K562 (cell line): ENCODE results near the gene EZH1. TPM values are rescaled to one million over a fixed set of nuclear protein-coding genes. Genes with fewer than 3 reads are reported as not detected.

Source experiments
- ATAC-seq: fragments of 200-7000 bp; cut with Tn5 transposase; 3 replicates; pipeline ENCODE4 v1.9.1; 2020; ENCODE audit warnings: moderate library complexity
- BruUV-seq: library from RNA; stranded (reverse); fragments of 400-500 nt; replicated peaks from 2 replicates; lab custom pipeline; 2021; lab: Mats Ljungman, UMichigan
- CTCF ChIA-PET: fragments of 300-600 bp; formaldehyde crosslinking; extraction: SDS; loops from one replicate; lab custom pipeline; 2021; ENCODE audit warnings: low intra/inter-chr PET ratio; lab: Yijun Ruan, JAX
- POLR2A ChIA-PET: fragments of 300-600, 350-650 bp; sonication (Branson Sonifier 250); formaldehyde crosslinking; extraction: SDS; loops from one replicate; lab custom pipeline; 2021; ENCODE audit warnings: antibody characterized with exemption, inconsistent platforms; lab: Yijun Ruan, JAX
- DNase-seq, 4 experiments: peaks; one replicate each; pipeline versions ENCODE4 v3.0.0 to v3.0.0-alpha.2; 2011 to 2018; ENCODE audit warnings: low spot score in 3 of 4, mixed read lengths in 3 of 4; ENCODE audit errors: extremely low read depth in 1 of 4
- FAIRE-seq: peaks from 2 replicates; lab custom pipeline; 2011; peaks lifted over from hg19 to GRCh38; lab: Jason Lieb, UNC
- H2AFZ ChIP-seq: 2 replicates; pipeline ENCODE4 v1.6.0; 2011; ENCODE audit warnings: low read depth, low read length, control low read depth, inconsistent platforms
- H3K27ac ChIP-seq: fragments of 200-600 bp; 3 replicates; pipeline ENCODE4 v1.8.0; 2011; ENCODE audit warnings: low read depth, mild to moderate bottlenecking, control low read depth, inconsistent platforms, low read length, moderate library complexity, mixed read lengths; ENCODE audit errors: extremely low read depth
- H3K27me3 ChIP-seq, 2 experiments: fragments of 300-600 bp in 1 of 2; 2 replicates in 1 of 2; 3 replicates in 1 of 2; pipeline versions ENCODE4 v1.6.0 to v1.8.0; 2011; ENCODE audit warnings: inconsistent platforms in 2 of 2, low read length in 2 of 2, mild to moderate bottlenecking in 1 of 2, mixed read lengths in 1 of 2, moderate library complexity in 1 of 2; ENCODE audit not compliant: control insufficient read depth in 2 of 2, insufficient read depth in 2 of 2
- H3K36me3 ChIP-seq: fragments of 300-600 bp; 3 replicates; pipeline ENCODE4 v1.8.0; 2011; ENCODE audit warnings: mild to moderate bottlenecking, low read length, inconsistent platforms; ENCODE audit not compliant: control insufficient read depth, insufficient read depth
- H3K4me1 ChIP-seq, 2 experiments: fragments of 200-600 bp in 1 of 2; replicated peaks in 1 of 2; 2 replicates in 1 of 2; 3 replicates in 1 of 2; pipeline versions ENCODE4 v1.5.1 to v1.8.0; 2011; ENCODE audit warnings: inconsistent platforms in 2 of 2, low read length in 2 of 2, mild to moderate bottlenecking in 1 of 2, mixed read lengths in 1 of 2, moderate library complexity in 1 of 2; ENCODE audit not compliant: control insufficient read depth in 2 of 2, insufficient read depth in 2 of 2
- H3K4me2 ChIP-seq: 2 replicates; pipeline ENCODE4 v1.6.1; 2011; ENCODE audit warnings: low read length, control low read depth, inconsistent platforms, mixed read lengths; ENCODE audit not compliant: insufficient read depth
- H3K4me3 ChIP-seq: fragments of 200-600 bp; sonication (generic), shearing (Covaris generic); 2 replicates; pipeline ENCODE4 v1.5.1; 2016; ENCODE audit warnings: control low read depth, inconsistent platforms
- H3K79me2 ChIP-seq: fragments of 200-600 bp; 3 replicates; pipeline ENCODE4 v1.8.0; 2011; ENCODE audit warnings: low read length, inconsistent platforms; ENCODE audit not compliant: control insufficient read depth, insufficient read depth
- H3K9ac ChIP-seq, 2 experiments: 2 replicates each; pipeline versions ENCODE4 v1.6.0 to v1.6.1; 2011; ENCODE audit warnings: low read depth in 2 of 2, low read length in 2 of 2, control low read depth in 1 of 2, inconsistent platforms in 1 of 2, mild to moderate bottlenecking in 1 of 2, mixed read lengths in 1 of 2; ENCODE audit not compliant: insufficient read depth in 1 of 2
- H3K9me1 ChIP-seq: one replicate; pipeline ENCODE4 v1.6.0; 2011; ENCODE audit warnings: inconsistent platforms, mild to moderate bottlenecking, low read length, moderate library complexity; ENCODE audit not compliant: control insufficient read depth, insufficient read depth
- H3K9me3 ChIP-seq: replicated peaks from 2 replicates; pipeline ENCODE4 v1.5.1; 2011; ENCODE audit warnings: low read depth, low read length, inconsistent platforms; ENCODE audit not compliant: control insufficient read depth, insufficient read depth
- H4K20me1 ChIP-seq: replicated peaks from 2 replicates; pipeline ENCODE4 v1.6.1; 2011; ENCODE audit warnings: low read length, inconsistent platforms, mixed read lengths; ENCODE audit not compliant: control insufficient read depth, insufficient read depth
- ARNT ChIP-seq, 2 experiments: fragments of 450-650 bp; IDR thresholded peaks; 2 replicates each; pipeline ENCODE4 v1.6.1; 2016; ENCODE audit warnings: mild to moderate bottlenecking in 1 of 2
- CREB3 ChIP-seq: fragments of 450-650 bp; conservative IDR thresholded peaks from 2 replicates; pipeline ENCODE4 v1.6.1; 2016; ENCODE audit warnings: missing genetic modification characterization, low read depth, mild to moderate bottlenecking, missing compliant biosample characterization, moderate library complexity
- E2F5 ChIP-seq: sonication (generic); formaldehyde crosslinking; IDR thresholded peaks from 2 replicates; pipeline ENCODE4 v1.8.0; 2022; ENCODE audit warnings: mild to moderate bottlenecking, missing genetic modification reagents
- ETS2 ChIP-seq: IDR thresholded peaks from 2 replicates; pipeline ENCODE4 v1.6.1; 2016; ENCODE audit warnings: borderline replicate concordance, missing genetic modification characterization, mild to moderate bottlenecking, moderate library complexity, missing compliant biosample characterization; ENCODE audit not compliant: poor library complexity, severe bottlenecking
- GABPA ChIP-seq: fragments of 200-800 bp; sonication (Bioruptor generic); conservative IDR thresholded peaks from 2 replicates; pipeline ENCODE4 v1.6.1; 2016; ENCODE audit warnings: low read depth, missing genetic modification characterization, missing compliant biosample characterization
- KAT7 ChIP-seq: sonication (generic); formaldehyde crosslinking; IDR thresholded peaks from 2 replicates; pipeline ENCODE4 v1.8.0; 2022; ENCODE audit warnings: missing genetic modification reagents, mild to moderate bottlenecking, borderline replicate concordance
- NELFE ChIP-seq: IDR thresholded peaks from 2 replicates; pipeline ENCODE4 v1.6.1; 2011; ENCODE audit warnings: mild to moderate bottlenecking; ENCODE audit not compliant: insufficient read depth, insufficient read length
- PYGO2 ChIP-seq: fragments of 450-650 bp; IDR thresholded peaks from 2 replicates; pipeline ENCODE4 v1.6.1; 2016; ENCODE audit warnings: mild to moderate bottlenecking, missing genetic modification characterization, moderate library complexity, missing compliant biosample characterization
- TAL1 ChIP-seq: fragments of 450-650 bp; IDR thresholded peaks from 2 replicates; pipeline ENCODE4 v1.6.1; 2016; ENCODE audit warnings: mild to moderate bottlenecking
- ZNF146 ChIP-seq: IDR thresholded peaks from one replicate; pipeline ENCODE4 v1.6.1; 2018; ENCODE audit warnings: missing compliant biosample characterization; ENCODE audit not compliant: unreplicated experiment
- ZNF197 ChIP-seq: fragments of 200-800 bp; sonication (Bioruptor generic); IDR thresholded peaks from 2 replicates; pipeline ENCODE4 v1.6.1; 2016; ENCODE audit warnings: low read depth, missing genetic modification characterization, missing compliant biosample characterization
- ZNF395 ChIP-seq: fragments of 200-800 bp; sonication (Bioruptor generic); IDR thresholded peaks from 2 replicates; pipeline ENCODE4 v1.6.1; 2017; ENCODE audit warnings: missing genetic modification characterization, missing compliant biosample characterization
- ZNF445 ChIP-seq: fragments of 250-450 bp; sonication (Bioruptor Pico); IDR thresholded peaks from 2 replicates; pipeline ENCODE4 v1.4.0; 2020; ENCODE audit warnings: low read depth, mild to moderate bottlenecking, moderate library complexity
- ZNF518B ChIP-seq: fragments of 250-450 bp; sonication (Bioruptor Pico); IDR thresholded peaks from 2 replicates; pipeline ENCODE4 v1.5.0; 2021; ENCODE audit warnings: mild to moderate bottlenecking, moderate library complexity
- WGBS: fragments of 100-300 bp; shearing (Covaris generic); methylation state at CpG from one replicate; pipeline ENCODE4 v1.1.6; 2016; ENCODE audit warnings: low coverage, mixed read lengths; ENCODE audit not compliant: insufficient coverage; ENCODE audit errors: missing lambda C conversion rate; 5-methylcytosine and 5-hydroxymethylcytosine counted together
- in situ Hi-C: fragments of 300-500 bp; cut with MboI; formaldehyde crosslinking; loops from 4 replicates; pipeline ENCODE4 v1.15.0; 2018; ENCODE audit warnings: inconsistent platforms, mixed read lengths
- intact Hi-C: fragments of 100-400 bp; cut with micrococcal nuclease; formaldehyde crosslinking; loops from 2 replicates; pipeline ENCODE4 v1.14.2; 2022
- polyA plus RNA-seq, 8 experiments: library from polyadenylated mRNA; depleted of rRNA in 4 of 8; stranded (reverse) in 5 of 8; unstranded in 3 of 8; fragments of >200 nt; fragmentation: Nextera tagmentation in 2 of 8; fragmentation: Illumina TruSeq in 1 of 8; extraction: Ambion mirVana in 2 of 8; extraction: Trizol in 1 of 8; gene quantifications; 2 replicates each; pipeline versions ENCODE4 v1.2.1 to v1.2.3, GENCODE V29; 2011 to 2014; ENCODE audit warnings: inconsistent platforms in 1 of 8, missing spikeins in 1 of 8
- total RNA-seq, 7 experiments: library from RNA; depleted of rRNA in 6 of 7; stranded (reverse); fragments of >200 nt in 6 of 7; fragmentation: Illumina TruSeq in 2 of 7; extraction: Trizol in 2 of 7; gene quantifications; 2 replicates each; pipeline versions ENCODE4 v1.2.1 to v1.2.3, GENCODE V29; 2011 to 2021; ENCODE audit warnings: low replicate concordance in 1 of 7

EZH1 gene
- total and polyA plus RNA-seq, 9 of the 15 experiments (the other 6 are each of a cell fraction or from before 2014, with no cell fraction given): 8.6 to 40.8 (median 22.9) TPM

- H3K27me3 ChIP-seq: no peaks in the 10 kb centered on the region
- ATAC-seq (no peak), FAIRE-seq (no peak), DNase-seq (no peak)
- peak overlapping the region; percentile 84 for H3K4me3 ChIP-seq
- in situ Hi-C loops (no loop called here), intact Hi-C loops (no loop called here)
- H3K36me3 ChIP-seq: peaks cover 30% of the 10 kb centered on the region
- H4K20me1 ChIP-seq: no peaks in the 10 kb centered on the region
- ChIA-PET POLR2A (interaction anchor here (0.6 to 1.5 kb wide), 11 partner anchors 9 to 461 kb away, joined by 3 to 12 read pairs (median 4); partner anchors contain the start of genes AARSD1 and RAMP2), CTCF (interaction anchor here (1.1 kb wide), 1 partner anchor 255 kb away, joined by 3 read pairs; no protein-coding TSS in a partner anchor)
- H3K9me1 ChIP-seq: no peaks in the 10 kb centered on the region
- peak overlapping the region; percentile 89 for H2AFZ ChIP-seq
- peak overlapping the region; percentile 85 for H3K27ac ChIP-seq
- H3K4me2 ChIP-seq: peak overlapping the region; percentile 97
- H3K4me1 ChIP-seq: peaks cover 26 to 36% of the 10 kb centered on the region in 2 experiments
- TSS peak; percentile 96 for BruUV-seq
- H3K9me3 ChIP-seq: no peaks in the 10 kb centered on the region
- peaks cover 22% of the 10 kb centered on the region for H3K79me2 ChIP-seq
- peak overlapping the region; percentile 88 to 95; a peak in 3 of 4 replicates for H3K9ac ChIP-seq
- 0% methylated on average over 3 of the region's 3 CpGs for WGBS
- no peak for TF ChIP-seq ARNT (IDR thresholded peaks at IDR 0.05)
- no peak for TF ChIP-seq ETS2 (tag)
- TF ChIP-seq TAL1: no peak
- no peak for TF ChIP-seq ZNF146
- peak; percentile 61; the same call in 1 of the 2 replicates for TF ChIP-seq ZNF197 (CRISPR knock-in tag)
- TF ChIP-seq ZNF395 (CRISPR knock-in tag): 0 out of 2 replicates have a peak, but pooled peaks have one; percentile 3
- TF ChIP-seq E2F5: no peak
- TF ChIP-seq ZNF518B (CRISPR knock-in tag): 0 out of 2 replicates have a peak, but pooled peaks have one; percentile 17
- no peak for TF ChIP-seq NELFE
- TF ChIP-seq PYGO2 (tag): no peak
- TF ChIP-seq GABPA (tag): 0 out of 2 replicates have a peak, but pooled peaks have one; percentile 6
- TF ChIP-seq KAT7: no peak
- no peak for TF ChIP-seq CREB3
- no peak for TF ChIP-seq ZNF445 (CRISPR knock-in tag)
Observed at GRCh38 chr17:42772945-42773289, 28.1 kb upstream of the EZH1 start.
